ENCODE results near the gene GAS2L3.
"Not testable (repeated sequence)": the region's sequence is repeated elsewhere in the genome, so short reads cannot be mapped to it uniquely, and the experiment has no call there.

Gene GAS2L3

DNA sequence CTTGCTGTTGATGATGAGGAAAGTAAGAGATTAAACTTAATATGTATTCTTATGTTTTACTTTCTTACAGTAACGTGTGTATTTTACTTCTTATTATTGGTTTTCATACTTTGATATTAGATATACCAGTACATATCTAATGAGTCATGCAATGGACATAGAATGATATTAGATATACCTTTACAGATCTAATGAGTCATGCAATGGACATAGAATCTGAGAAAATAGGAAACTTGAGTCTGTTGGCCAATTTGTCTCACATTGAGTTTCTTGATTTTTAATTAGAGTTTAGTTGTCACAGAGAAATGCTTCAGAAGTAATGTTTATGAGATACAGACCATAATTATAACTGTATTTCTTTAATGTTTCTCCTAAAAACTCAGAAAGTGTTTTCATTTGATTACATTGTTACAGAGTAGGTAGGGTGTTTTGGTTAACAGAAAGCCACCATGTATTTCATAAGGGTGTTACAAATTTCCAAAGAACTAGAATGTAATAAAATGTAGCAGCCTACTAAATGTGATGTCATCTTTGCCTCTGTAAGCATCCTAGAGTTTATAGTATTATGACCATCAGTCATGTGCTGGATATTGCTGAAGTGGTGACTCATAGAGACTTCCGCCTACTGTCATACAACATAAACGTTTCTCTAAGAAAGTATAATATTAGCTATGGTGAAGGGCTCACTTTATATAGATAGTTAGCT is 3.0 kb downstream of the GAS2L3 start:
- FAIRE-seq, result no peak

DNA sequence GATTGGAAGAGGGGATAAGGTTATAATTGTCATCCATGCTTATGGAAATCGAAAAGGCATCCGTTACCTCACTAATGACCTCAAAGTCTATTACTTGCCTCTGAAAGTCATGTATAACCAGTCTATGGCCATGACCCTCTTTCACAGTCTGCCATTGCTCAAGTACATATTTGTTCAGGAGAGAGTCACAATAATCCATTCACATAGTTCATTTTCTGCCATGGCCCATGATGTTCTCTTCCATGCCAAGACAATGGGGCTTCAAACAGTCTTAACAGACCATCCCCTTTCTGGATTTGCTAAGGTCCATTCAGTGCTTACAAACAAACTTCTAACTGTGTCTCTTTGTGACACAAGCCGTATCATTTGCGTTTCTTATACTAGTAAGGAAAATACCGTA is 5.4 kb downstream of the GAS2L3 start:
- FAIRE-seq, result no peak

DNA sequence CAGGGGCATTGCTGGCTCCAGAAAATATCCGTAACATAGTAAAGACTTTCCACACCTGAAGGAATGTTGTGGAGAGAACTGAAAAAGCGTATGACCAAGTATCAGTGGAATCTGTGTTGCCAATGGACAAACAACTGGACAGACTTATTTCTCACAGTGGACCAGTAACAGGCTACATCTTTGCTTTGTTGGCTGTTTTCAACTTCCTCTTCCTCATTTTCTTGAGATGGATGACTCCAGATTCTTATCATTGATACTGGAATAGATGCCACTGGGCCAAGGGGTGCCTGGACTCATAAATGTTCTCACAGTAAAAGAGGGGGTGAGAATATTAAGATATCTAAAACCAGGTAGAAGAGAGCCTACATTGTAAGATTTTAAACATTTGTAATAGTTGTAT is 6.4 kb downstream of the GAS2L3 start:
- FAIRE-seq, result no peak

DNA sequence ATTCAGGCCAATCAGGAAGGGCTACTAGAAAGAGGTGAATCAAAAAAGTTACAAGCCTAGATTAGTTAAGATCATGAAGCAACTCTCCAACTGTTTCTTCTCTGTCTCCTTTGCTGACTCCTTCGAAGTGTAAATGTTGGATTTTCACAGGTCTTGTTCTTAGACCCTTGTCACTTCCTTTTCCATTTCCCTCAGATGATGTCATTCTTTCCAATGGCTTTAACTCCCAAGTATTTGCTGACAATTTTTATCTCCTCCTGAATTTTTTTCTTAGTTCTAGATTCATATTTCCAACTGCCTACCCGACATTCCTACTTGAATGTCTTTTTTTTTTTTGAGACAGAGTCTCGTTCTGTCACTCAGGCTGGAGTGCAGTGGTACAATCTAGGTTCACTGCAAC is 10.8 kb downstream of the GAS2L3 start:
- FAIRE-seq, result no peak

DNA sequence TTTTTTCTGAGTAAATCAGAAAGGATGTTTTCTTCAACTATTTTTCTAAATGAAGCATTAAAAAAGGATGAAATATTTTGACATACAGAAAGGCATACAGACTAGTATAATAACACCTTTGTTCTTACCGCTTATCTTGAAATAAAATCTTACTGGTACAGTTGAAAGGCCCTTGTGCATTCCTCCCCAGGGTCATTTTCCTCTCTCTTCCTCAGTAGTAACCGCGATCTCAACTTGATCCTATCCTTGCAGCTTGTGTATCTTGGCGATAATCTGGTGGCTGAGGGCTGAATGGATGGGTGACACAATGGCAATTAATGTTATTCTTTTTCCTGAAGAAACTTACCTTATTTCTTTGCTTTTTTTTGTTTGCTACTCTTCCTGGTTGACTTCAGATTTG is 18.5 kb downstream of the GAS2L3 start:
- no peak for FAIRE-seq

GRCh38 chr12:100593490-100593889 is 20.0 kb downstream of the GAS2L3 start:
- FAIRE-seq, result no peak

DNA sequence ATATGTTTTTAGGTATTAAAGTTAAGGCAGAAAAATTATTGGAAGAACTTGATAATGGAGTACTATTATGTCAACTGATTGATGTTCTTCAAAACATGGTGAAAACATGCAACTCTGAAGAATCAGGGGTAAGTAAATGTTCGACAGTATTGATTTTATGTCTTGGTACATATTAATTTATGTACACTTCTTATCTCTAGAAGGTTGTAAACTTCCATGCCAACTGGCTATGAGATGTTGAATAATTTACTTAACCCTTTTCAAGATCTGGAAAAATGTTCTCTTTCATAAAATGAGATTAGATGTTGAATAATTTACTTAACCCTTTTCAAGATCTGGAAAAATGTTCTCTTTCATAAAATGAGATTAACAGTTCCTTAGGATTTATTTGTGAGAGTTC is 28.1 kb downstream of the GAS2L3 start:
- peak; percentile 37 for FAIRE-seq

GRCh38 chr12:100602997-100603396 is 29.5 kb downstream of the GAS2L3 start:
- FAIRE-seq, result not testable (repeated sequence)

DNA sequence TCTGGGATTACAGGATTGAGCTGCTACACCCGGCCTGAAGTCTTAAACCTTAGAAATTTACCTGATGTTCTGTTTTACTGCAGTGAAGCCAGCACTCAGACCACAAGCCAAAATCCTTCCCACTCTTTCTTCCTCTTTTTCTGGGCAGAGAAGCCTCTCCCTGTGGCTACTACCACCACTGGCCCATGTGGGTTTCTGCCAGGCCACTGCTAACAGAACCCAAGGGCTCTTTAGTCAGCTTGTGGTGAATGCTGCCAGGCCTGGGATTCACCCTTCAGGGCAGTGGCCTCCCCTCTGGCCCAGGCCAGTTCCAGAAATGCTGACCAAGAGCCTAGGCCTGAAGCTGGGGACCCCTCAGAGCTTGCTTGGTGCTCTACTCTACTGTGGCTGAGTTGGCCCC is 35.3 kb downstream of the GAS2L3 start:
- no peak for FAIRE-seq

GRCh38 chr12:100610666-100611430 is 37.4 kb downstream of the GAS2L3 start:
- FAIRE-seq, result no peak

GRCh38 chr12:100612606-100613005 is 39.1 kb downstream of the GAS2L3 start:
- no peak for FAIRE-seq

GRCh38 chr12:100624571-100624970 is 51.1 kb downstream of the GAS2L3 start:
- no peak for FAIRE-seq

GRCh38 chr12:100632445-100632892 is 59.0 kb downstream of the GAS2L3 start:
- FAIRE-seq, result no peak

- not testable (repeated sequence) for FAIRE-seq
These were observed 59.8 kb downstream of the GAS2L3 start for GRCh38 chr12:100633082-100633785.

GRCh38 chr12:100643246-100643645 is 69.8 kb downstream of the GAS2L3 start:
- FAIRE-seq, result no peak

DNA sequence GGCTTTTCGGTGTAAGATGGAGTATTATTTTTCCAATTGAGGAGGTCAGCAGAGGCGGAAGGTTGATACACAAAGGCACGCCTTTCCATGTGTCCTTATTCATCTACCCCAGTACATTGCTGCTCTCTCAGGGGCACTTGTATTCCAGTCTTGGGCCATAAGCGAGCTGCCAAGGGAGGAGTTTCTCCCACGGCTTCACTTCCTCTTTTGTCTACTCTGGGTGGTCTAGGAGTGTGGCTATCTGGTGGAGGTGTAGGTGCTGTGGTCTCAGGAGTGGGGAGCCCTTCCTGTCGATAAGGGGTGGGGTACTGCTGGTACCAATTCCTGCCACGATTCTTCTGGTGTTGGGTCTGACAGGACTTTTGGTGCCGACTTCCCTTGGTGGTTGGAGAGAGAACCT is 73.4 kb downstream of the GAS2L3 start:
- no peak for FAIRE-seq

DNA sequence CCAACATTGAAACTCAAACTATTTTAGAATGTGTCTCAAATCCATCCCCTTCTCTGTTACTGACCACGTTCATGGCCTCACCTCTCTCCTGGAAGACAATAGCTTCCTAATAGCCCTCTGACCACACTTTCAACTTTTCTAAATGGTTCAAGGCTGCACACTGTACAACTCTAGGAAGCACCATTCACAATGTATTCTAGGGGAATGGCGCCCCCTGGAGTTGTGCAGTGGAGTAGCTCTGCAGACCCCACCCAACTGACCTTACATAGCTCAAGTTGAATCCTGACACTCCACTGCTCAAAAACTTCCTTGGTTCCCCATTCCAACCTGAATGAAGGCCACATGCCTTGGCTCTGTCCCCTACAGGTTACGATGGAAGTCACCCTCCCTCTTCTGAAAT is 77.6 kb downstream of the GAS2L3 start:
- FAIRE-seq, result no peak

- no peak for FAIRE-seq
These were observed 78.2 kb downstream of the GAS2L3 start for GRCh38 chr12:100651694-100652093.

DNA sequence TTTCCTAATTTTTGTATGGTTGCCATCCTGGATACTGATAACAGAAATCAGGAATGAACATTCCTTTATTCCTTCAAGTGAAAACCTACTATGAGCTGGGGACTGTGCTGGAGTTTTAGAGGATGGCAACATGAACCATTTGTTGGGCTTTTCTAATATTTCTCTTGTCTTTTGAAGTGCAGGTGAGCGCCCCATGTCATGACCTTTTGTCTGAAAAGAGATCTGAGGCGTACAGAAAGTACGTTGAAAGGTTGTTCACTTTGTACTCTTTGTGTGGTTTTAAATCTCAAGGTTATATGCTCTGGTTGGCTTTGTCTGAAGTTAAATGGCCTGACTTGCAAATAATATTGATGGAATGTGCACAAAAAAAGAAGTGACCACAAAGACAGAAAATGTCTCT is 79.0 kb downstream of the GAS2L3 start:
- no peak for FAIRE-seq

DNA sequence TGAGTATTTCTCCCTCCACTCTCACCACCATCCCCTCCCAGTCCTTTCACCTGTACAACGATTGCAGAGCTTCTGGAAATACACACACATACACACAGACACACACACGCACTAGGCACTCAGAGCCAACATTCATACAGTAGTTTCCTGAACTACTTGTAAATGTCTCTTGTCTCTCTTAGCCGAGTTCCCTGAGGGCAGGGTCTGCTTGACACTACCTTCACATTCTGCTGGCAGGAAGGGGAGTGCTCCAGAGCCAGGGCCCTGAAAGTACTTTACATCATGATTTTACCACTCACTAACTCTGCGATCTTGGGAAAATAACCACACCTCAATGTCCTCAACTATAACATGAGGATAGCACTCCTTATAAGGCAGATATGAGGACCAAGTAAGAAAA is 82.7 kb downstream of the GAS2L3 start:
- no peak for FAIRE-seq

DNA sequence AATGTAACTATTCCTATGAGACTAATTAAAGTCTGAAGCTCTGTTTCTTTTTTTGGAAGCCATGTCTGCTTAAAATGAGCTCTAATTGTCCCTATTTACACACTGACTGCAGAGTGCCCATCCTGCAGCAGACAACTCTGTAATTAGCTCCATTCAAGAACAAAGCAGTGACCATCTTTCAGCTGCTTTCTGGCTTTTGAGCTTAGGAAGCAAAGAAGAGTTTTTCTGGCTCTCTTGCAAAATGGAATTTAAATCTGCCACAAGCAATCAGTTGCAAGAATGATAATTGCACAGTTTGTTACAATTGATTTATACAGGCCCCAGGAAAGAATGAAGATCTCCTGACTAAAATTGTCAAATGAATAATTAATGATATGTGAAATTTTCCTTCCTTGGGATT is 83.4 kb downstream of the GAS2L3 start:
- FAIRE-seq, result no peak

DNA sequence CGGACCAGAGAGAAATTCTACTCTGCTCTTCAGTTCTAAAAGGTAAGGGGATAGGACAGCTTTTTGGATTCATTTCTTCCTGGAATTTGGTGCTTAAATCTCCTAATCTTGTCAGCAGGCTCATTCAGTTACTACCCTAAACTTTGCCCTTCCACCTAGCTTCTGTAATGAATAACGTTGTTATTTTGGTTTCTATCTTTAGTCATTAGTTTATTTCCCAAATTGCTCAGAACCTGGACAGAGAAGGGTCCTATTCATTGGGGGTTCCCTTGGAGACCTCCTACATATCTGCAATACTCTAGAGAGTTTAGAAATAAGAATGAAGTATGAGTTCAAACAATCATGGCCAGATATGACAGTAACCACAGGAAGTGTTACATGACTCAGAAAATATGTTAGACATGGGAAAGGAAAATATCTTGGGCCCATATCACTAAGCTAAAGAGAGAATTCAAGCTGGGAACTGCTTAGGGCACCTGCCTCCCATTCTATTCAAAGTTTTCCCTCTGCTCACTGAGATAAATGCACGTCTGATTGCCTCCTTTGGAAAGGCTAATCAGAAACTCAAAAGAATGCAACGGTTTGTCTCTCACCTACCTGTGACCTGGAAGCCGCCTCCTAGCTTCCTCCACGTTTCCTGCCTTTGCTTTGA is 87.9 kb downstream of the GAS2L3 start:
- FAIRE-seq, result no peak

DNA sequence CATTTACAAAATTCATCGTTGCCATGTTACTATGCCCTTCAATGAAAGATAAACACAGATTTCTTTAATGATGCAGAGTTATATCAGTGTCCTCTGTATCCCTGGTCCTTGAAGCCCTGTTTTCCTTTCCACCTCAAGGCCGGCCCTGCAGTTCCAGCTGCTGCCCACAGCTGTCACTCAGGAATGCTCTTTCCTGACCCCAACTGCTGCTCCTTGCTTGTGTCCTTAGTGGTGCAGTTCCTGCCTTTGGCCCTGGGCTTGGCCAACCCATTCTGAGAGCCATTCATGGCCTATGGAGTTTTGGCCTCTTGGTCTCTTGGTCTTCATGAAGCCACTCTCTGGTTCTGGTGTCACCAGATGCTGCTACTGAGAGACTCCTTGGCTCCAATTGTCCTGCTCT is 93.1 kb downstream of the GAS2L3 start:
- no peak for FAIRE-seq

Measured in TTC549 (cell line).